Activated T-cell treated with anti-CD3 and anti-CD28 coated beads for 48 hours (primary cell): ENCODE data around the gene AHNAK2.

Experiments used
- DNase-seq: peaks from one replicate; pipeline ENCODE4 v3.0.0-alpha.2; 2020; ENCODE audit warnings: low read depth

AHNAK2 gene

GRCh38 chr14:104985675-104986486 lies 7.7 kb upstream of the AHNAK2 start, which contains the start of gene CLBA1:
Gene CLBA1 (plus strand): TSS chr14:104985788. CDS start chr14:104986432, 644 bp downstream.
- peak; percentile 90 for DNase-seq

- no peak for DNase-seq
Measured at GRCh38 chr14:104984056-104984894, 6.1 kb upstream of the AHNAK2 start.

GRCh38 chr14:104983231-104983721 lies 5.1 kb upstream of the AHNAK2 start:
- DNase-seq = no peak

- DNase-seq = no peak
Measured at GRCh38 chr14:104982548-104983230, 4.5 kb upstream of the AHNAK2 start.

GRCh38 chr14:104981699-104982541 lies 3.7 kb upstream of the AHNAK2 start:
- no peak for DNase-seq

- DNase-seq = no peak
Measured at GRCh38 chr14:104980611-104981531, 2.7 kb upstream of the AHNAK2 start.

- DNase-seq = no peak
Measured at GRCh38 chr14:104979758-104980610, 1.8 kb upstream of the AHNAK2 start.

- DNase-seq = no peak
Measured at GRCh38 chr14:104978746-104979691, 845 bp upstream of the AHNAK2 start.

- no peak for DNase-seq
Measured at GRCh38 chr14:104977008-104977680, 1.0 kb downstream of the AHNAK2 start.

- peak; percentile 84 for DNase-seq
Measured at GRCh38 chr14:104976198-104977007, 1.8 kb downstream of the AHNAK2 start.

- DNase-seq = no peak
Measured at GRCh38 chr14:104975481-104976197, 2.5 kb downstream of the AHNAK2 start.

- no peak for DNase-seq
Measured at GRCh38 chr14:104974665-104975390, 3.3 kb downstream of the AHNAK2 start.

- DNase-seq = no peak
Measured at GRCh38 chr14:104974146-104974541, 4.0 kb downstream of the AHNAK2 start.

- DNase-seq = no peak
Measured at GRCh38 chr14:104973385-104974145, 4.6 kb downstream of the AHNAK2 start.

GRCh38 chr14:104973135-104973384 lies 5.1 kb downstream of the AHNAK2 start:
- DNase-seq = no peak
